Gastroesophageal sphincter (tissue), 3 donors: ENCODE measurements around the gene VEGFC.

ENCODE experiments used
- EP300 ChIP-seq: sonication (generic); formaldehyde crosslinking; IDR thresholded peaks from one replicate; pipeline ENCODE4 v1.6.1; 2017; ENCODE audit warnings: antibody characterized with exemption, mild to moderate bottlenecking
- POLR2A ChIP-seq, 2 donors: fragments of 450-650 bp; IDR thresholded peaks; one replicate each; pipeline ENCODE4 v1.6.1; 2017; ENCODE audit warnings: antibody characterized with exemption in 2 of 2, mild to moderate bottlenecking in 2 of 2, moderate library complexity in 1 of 2
- POLR2AphosphoS5 ChIP-seq: sonication (generic); formaldehyde crosslinking; IDR thresholded peaks from one replicate; pipeline ENCODE4 v1.6.1; 2017; ENCODE audit warnings: antibody characterized with exemption
- TF ChIP-seq, protein P1 (sequence below), 4 experiments: fragments of 200-600 bp in 2 of 4; fragments of 450-650 bp in 2 of 4; sonication (generic) in 1 of 4; IDR thresholded peaks; one replicate each; pipeline ENCODE4 v1.5.1; 2017 to 2019; ENCODE audit warnings: antibody characterized with exemption in 4 of 4, mild to moderate bottlenecking in 2 of 4, moderate library complexity in 2 of 4

- TF ChIP-seq POLR2AphosphoS5 (no peak), POLR2A (IDR thresholded peaks at IDR 0.05) (no peak), EP300 (no peak)
- TF ChIP-seq, protein P1, sequence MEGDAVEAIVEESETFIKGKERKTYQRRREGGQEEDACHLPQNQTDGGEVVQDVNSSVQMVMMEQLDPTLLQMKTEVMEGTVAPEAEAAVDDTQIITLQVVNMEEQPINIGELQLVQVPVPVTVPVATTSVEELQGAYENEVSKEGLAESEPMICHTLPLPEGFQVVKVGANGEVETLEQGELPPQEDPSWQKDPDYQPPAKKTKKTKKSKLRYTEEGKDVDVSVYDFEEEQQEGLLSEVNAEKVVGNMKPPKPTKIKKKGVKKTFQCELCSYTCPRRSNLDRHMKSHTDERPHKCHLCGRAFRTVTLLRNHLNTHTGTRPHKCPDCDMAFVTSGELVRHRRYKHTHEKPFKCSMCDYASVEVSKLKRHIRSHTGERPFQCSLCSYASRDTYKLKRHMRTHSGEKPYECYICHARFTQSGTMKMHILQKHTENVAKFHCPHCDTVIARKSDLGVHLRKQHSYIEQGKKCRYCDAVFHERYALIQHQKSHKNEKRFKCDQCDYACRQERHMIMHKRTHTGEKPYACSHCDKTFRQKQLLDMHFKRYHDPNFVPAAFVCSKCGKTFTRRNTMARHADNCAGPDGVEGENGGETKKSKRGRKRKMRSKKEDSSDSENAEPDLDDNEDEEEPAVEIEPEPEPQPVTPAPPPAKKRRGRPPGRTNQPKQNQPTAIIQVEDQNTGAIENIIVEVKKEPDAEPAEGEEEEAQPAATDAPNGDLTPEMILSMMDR (IDR thresholded peaks at IDR 0.05), result no peak
Observed at GRCh38 chr4:176734461-176734860, 58.3 kb downstream of the VEGFC start.
